Fibroblast of lung (primary cell): ENCODE results near the gene XIRP2.

ENCODE experiments used
- CTCF ChIP-seq, 2 donors: IDR thresholded peaks in 1 of 2; conservative IDR thresholded peaks in 1 of 2; 1 replicate in 1 of 2; 2 replicates in 1 of 2; pipeline ENCODE4 v1.5.1; 2011 to 2012; ENCODE audit warnings: low read length in 2 of 2, control low read depth in 1 of 2, inconsistent platforms in 1 of 2, low read depth in 1 of 2, mild to moderate bottlenecking in 1 of 2
- EZH2 ChIP-seq: IDR thresholded peaks from 2 replicates; pipeline ENCODE4 v1.5.1; 2012; ENCODE audit warnings: low read length, control low read depth, mild to moderate bottlenecking; ENCODE audit errors: missing control alignments

GRCh38 chr2:166932032-166932431 lies 43.8 kb downstream of the XIRP2 start:
- no peak for TF ChIP-seq CTCF (conservative IDR thresholded peaks at IDR 0.05 in 1 of 2, IDR thresholded peaks at IDR 0.05 in 1 of 2; ENCODE audit: low read depth in 1 of 2, low read length in 2 of 2)
- TF ChIP-seq EZH2: no peak
